Neural crest cell (in vitro differentiated cells): Measurements from ENCODE around the gene ACOT6. TPM values are rescaled to one million over a fixed set of nuclear protein-coding genes. Genes with fewer than 3 reads are reported as not detected.
A peak's percentile ranks its signal among the peaks of the same experiment; 100 is the strongest.
"Not testable (repeated sequence)": the region's sequence is repeated elsewhere in the genome, so short reads cannot be mapped to it uniquely, and the experiment has no call there.

ENCODE experiments used
- DNase-seq: peaks from one replicate; pipeline ENCODE4 v3.0.0; 2021; ENCODE audit warnings: low read depth, mixed read lengths, low spot score
- H3K27ac Mint-ChIP-seq: one replicate; pipeline ENCODE4 v1.8.0; 2021; ENCODE audit warnings: mild to moderate bottlenecking, mixed read lengths; ENCODE audit not compliant: unreplicated experiment
- H3K27me3 Mint-ChIP-seq: 2 replicates; pipeline ENCODE4 v1.8.0; 2021; ENCODE audit warnings: low read depth, mild to moderate bottlenecking, mixed read lengths
- H3K36me3 Mint-ChIP-seq: 2 replicates; pipeline ENCODE4 v1.8.0; 2021; ENCODE audit warnings: low read depth, mild to moderate bottlenecking, mixed read lengths
- H3K4me1 Mint-ChIP-seq: 2 replicates; pipeline ENCODE4 v1.8.0; 2021; ENCODE audit warnings: mixed read lengths
- H3K4me3 Mint-ChIP-seq: one replicate; pipeline ENCODE4 v1.8.0; 2021; ENCODE audit warnings: mild to moderate bottlenecking, mixed read lengths
- H3K9me3 Mint-ChIP-seq: 2 replicates; pipeline ENCODE4 v1.8.0; 2021; ENCODE audit warnings: mixed read lengths
- total RNA-seq: library from RNA; stranded (reverse); gene quantifications from 2 replicates; pipeline ENCODE4 v1.2.1, GENCODE V29; 2021
- TF ChIP-seq, protein P1 (sequence below): fragments of 200-600 bp; sonication (generic); conservative IDR thresholded peaks from 2 replicates; pipeline ENCODE4 v1.5.0; 2021; ENCODE audit warnings: antibody characterized with exemption, mild to moderate bottlenecking

The ACOT6 gene
- total RNA-seq, 1 donor from 2014 or later = not detected

DNA sequence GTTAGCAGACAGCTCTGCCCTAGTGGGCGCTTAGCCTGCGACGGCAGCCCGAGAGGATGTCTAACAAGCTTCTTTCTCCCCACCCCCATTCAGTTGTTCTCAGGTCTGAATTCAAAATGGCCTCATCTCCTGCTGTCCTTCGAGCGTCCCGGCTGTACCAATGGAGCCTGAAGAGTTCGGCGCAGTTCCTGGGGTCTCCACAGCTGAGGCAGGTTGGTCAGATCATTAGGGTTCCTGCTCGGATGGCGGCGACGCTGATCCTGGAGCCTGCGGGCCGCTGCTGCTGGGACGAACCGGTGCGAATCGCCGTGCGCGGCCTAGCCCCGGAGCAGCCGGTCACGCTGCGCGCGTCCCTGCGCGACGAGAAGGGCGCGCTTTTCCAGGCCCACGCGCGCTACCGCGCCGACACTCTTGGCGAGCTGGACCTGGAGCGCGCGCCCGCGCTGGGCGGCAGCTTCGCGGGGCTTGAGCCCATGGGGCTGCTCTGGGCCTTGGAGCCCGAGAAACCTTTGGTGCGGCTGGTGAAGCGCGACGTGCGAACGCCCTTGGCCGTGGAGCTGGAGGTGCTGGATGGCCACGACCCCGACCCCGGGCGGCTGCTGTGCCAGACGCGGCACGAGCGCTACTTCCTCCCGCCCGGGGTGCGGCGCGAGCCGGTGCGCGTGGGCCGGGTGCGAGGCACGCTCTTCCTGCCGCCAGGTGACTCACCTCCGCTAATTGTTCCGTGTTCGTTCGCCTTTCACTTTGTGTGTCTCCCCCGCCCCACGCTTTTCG is 42.9 kb upstream of the ACOT6 start, which contains the start of gene ACOT2:
Gene ACOT2 (plus strand): TSS at position 29 of the 774 bp plus-strand sequence. CDS start 28 bp downstream, at position 57.
- H3K36me3 Mint-ChIP-seq = peaks cover 17% of the 10 kb centered on the region
- peak within 1 kb of the TSS; percentile 95 for H3K4me3 Mint-ChIP-seq
- not testable (repeated sequence) for H3K9me3 Mint-ChIP-seq, H3K27me3 Mint-ChIP-seq
- H3K4me1 Mint-ChIP-seq = peaks cover 35% of the 10 kb centered on the region
- H3K27ac Mint-ChIP-seq = peak within 1 kb of the TSS; percentile 96
- TF ChIP-seq, protein P1, sequence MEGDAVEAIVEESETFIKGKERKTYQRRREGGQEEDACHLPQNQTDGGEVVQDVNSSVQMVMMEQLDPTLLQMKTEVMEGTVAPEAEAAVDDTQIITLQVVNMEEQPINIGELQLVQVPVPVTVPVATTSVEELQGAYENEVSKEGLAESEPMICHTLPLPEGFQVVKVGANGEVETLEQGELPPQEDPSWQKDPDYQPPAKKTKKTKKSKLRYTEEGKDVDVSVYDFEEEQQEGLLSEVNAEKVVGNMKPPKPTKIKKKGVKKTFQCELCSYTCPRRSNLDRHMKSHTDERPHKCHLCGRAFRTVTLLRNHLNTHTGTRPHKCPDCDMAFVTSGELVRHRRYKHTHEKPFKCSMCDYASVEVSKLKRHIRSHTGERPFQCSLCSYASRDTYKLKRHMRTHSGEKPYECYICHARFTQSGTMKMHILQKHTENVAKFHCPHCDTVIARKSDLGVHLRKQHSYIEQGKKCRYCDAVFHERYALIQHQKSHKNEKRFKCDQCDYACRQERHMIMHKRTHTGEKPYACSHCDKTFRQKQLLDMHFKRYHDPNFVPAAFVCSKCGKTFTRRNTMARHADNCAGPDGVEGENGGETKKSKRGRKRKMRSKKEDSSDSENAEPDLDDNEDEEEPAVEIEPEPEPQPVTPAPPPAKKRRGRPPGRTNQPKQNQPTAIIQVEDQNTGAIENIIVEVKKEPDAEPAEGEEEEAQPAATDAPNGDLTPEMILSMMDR = peak; percentile 31
- DNase-seq = peak; percentile 61

DNA sequence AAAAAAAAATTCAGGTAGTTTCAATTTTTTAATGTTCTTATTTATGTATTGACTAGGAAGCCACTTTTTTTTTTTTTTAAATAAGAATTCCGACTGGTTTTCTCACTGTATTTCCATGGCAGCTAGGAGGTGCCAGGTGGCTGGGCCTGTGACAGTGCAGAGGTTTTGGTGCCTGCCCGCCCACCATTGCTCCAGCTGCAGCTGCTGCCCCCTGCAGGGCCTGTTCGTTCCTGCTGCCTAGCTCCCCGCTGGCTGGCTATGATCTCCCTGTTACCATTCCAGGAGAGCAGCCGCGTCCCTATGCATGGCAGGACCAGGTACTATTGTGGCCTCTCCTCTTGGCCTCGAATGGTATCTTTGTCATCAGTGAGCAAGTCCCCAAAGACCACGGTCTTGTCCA is 41.4 kb upstream of the ACOT6 start:
- Mint-ChIP-seq H3K4me3 (peak overlapping the region; percentile 95), H3K36me3 (peaks cover 15% of the 10 kb centered on the region), H3K4me1 (peaks cover 29% of the 10 kb centered on the region)
- TF ChIP-seq, protein P1 = peak; percentile 66
- not testable (repeated sequence) for H3K27ac Mint-ChIP-seq, H3K27me3 Mint-ChIP-seq, H3K9me3 Mint-ChIP-seq
- peak; percentile 61 for DNase-seq

DNA sequence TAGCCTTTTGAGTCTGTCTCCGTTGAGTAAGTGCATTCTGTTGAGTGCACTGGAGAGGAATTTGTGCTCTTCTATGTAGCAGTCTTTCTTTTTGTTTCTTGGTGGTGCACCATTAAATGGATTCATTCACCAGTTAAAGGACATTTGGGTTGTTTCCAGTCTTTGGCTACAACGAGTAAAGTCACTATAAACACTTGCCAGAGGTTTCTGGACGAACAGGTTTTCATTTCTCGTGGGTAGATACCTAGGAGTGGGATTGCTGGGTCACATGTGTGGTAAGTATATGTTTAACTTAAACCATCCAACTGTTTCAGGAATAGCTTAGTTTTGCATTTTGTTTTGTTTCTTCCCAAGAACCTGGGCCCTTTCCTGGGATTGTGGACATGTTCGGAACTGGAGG is 39.3 kb upstream of the ACOT6 start:
- peaks cover 24% of the 10 kb centered on the region for H3K4me1 Mint-ChIP-seq
- not testable (repeated sequence) for H3K27ac Mint-ChIP-seq, DNase-seq, H3K9me3 Mint-ChIP-seq, H3K4me3 Mint-ChIP-seq, H3K27me3 Mint-ChIP-seq
- peaks cover 15% of the 10 kb centered on the region for H3K36me3 Mint-ChIP-seq

DNA sequence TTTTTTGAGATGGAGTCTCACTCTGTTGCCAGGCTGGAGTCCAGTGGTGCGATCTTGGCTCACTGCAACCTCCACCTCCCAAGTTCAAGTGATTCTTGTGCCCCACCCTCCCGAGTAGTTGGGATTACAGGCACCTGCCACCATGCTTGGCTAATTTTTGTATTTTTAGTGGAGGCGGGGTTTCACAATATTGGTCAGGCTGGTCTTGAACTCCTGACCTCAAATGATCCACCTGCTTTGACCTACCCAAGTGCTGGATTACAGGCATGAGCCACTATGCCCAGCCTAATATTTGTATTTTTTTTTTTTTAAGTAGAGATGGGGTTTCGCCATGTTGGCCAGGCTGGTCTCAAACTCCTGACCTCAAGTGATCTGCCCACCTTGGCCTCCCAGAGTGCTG is 38.6 kb upstream of the ACOT6 start:
- peaks cover 17% of the 10 kb centered on the region for H3K4me1 Mint-ChIP-seq
- H3K27ac Mint-ChIP-seq, H3K4me3 Mint-ChIP-seq: not testable (repeated sequence)

DNA sequence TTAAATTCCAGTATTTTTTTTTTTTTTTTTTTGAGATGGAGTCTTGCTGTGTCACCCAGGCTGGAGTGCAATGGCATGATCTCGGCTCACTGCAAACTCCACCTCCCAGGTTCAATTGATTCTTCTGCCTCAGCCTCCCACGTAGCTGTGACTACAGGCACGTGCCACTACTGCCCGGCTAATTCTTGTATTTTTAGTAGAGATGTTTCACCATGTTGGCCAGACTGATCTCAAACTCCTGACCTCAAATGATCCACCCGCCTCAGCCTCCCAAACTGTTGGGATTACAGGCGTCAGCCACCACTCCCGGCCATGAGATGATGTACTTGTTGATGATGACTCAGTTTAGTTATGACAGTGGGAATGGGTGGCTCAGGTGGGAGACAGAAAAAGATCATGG is 38.1 kb upstream of the ACOT6 start:
- not testable (repeated sequence) for H3K27ac Mint-ChIP-seq, DNase-seq, H3K4me3 Mint-ChIP-seq, H3K9me3 Mint-ChIP-seq, H3K27me3 Mint-ChIP-seq
- Mint-ChIP-seq H3K4me1 (peaks cover 12% of the 10 kb centered on the region), H3K36me3 (peaks cover 15% of the 10 kb centered on the region)

More for the DNA sequence above, 38.6 kb upstream of the ACOT6 start:
- not testable (repeated sequence) for H3K27me3 Mint-ChIP-seq, DNase-seq, H3K9me3 Mint-ChIP-seq
- peaks cover 15% of the 10 kb centered on the region for H3K36me3 Mint-ChIP-seq

DNA sequence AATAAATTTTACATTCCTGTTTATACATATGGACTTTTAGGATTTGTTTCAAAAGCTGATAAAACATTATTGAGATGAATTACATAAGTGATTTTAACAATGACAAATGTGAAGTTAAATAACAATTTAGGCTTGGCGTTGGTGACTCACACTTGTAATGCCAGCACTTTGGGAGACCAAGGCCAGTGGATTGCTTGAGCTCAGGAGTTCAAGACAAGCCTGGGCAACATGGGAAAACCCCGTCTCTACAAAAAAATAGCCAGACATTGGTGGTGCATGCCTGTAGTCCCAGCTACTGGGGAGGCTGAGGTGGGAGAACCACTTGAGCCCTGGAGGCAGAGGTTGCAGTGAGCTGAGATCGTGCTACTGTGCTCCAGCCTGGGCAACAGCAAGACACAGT is 35.9 kb upstream of the ACOT6 start:
- Mint-ChIP-seq H3K4me3 (no peak overlapping the region), H3K4me1 (no peaks in the 10 kb centered on the region), H3K9me3 (no peaks in the 10 kb centered on the region), H3K36me3 (peaks cover 15% of the 10 kb centered on the region), H3K27me3 (no peaks in the 10 kb centered on the region), H3K27ac (no peak overlapping the region)
- TF ChIP-seq, protein P1 = no peak
- no peak for DNase-seq

DNA sequence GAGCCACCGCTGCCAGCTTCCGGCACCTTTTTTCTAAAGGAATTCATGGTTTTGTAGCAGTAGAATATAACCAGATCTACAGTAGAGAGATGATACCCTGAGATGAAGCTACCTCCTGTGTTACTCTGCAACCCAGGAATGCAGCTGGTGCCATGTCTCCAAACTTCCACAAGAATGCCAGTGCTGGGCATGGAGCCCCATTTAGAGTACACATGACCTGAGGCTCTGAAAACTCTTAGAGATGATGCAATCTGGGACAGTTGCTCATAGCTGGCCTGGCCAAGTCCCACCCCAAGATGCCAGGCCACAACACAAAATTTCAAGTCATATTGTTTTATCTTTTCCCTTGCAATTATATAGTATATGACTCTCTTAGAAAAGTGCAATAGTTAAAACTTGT is 35.1 kb upstream of the ACOT6 start:
- H3K27ac Mint-ChIP-seq, DNase-seq, H3K27me3 Mint-ChIP-seq, H3K9me3 Mint-ChIP-seq, H3K4me1 Mint-ChIP-seq, H3K4me3 Mint-ChIP-seq: not testable (repeated sequence)
- peaks cover 13% of the 10 kb centered on the region for H3K36me3 Mint-ChIP-seq

DNA sequence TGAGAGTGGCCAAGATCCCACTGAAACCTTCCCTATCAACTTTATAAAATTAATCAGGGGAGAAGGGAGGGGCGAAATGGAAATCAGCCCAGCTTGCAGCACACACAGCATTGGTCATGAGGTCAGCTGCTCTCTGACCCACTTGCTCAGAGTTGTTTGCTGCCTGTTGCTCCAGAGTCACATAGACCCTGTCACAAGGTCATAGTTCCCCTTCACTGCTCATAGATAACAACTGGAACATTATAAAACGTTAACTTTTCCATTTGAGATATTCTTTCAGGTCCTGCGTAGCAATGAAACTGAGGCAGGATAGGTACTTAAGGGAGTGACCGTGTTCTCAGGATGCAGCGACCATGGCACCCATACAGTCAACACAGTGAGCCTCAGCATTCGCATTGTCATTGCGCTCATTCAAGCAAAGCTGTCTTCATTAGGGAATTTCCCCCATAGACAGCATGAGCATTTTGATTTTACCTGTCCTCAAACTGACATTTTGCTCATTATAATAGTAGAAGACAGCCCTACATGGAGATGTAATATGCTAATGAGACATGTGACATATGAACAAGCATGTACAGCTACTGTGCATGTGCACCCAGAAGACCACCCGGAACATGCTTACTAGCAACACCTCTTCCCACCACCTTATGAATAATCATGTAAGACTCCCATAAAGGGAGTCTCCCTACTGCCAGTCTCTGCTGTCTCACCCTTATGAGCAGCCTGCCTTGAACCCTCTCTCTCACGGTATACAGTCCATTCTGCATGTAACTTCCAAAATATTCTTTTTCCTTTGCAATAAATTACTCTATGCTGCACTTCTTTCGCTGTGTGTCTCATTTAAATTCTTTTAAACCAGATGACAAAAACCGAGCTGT is 30.0 kb upstream of the ACOT6 start:
- not testable (repeated sequence) for H3K4me3 Mint-ChIP-seq, H3K9me3 Mint-ChIP-seq, H3K36me3 Mint-ChIP-seq, H3K27me3 Mint-ChIP-seq, H3K4me1 Mint-ChIP-seq, H3K27ac Mint-ChIP-seq, DNase-seq
